ENCODE results near the gene AFMID.

- TF ChIP-seq EZH2phosphoT487 (IDR thresholded peaks at IDR 0.05; ENCODE audit: borderline replicate concordance) (no peak), CTCF (conservative IDR thresholded peaks at IDR 0.05; ENCODE audit: low read length) (no peak)
Measured at GRCh38 chr17:78159575-78160158, 27.5 kb upstream of the AFMID start.
